ENCODE results near the gene FOXF2.

GRCh38 chr6:1380625-1381427, 8.6 kb upstream of the FOXF2 start:
- TF ChIP-seq POLR2A (IDR thresholded peaks at IDR 0.05) (no peak), CTCF (IDR thresholded peaks at IDR 0.05) (no peak)

Data from adrenal gland (tissue), 5 donors.